DMS53 (cell line): ENCODE data around the gene TENM3.
"Not testable (repeated sequence)": the region's sequence is repeated elsewhere in the genome, so short reads cannot be mapped to it uniquely, and the experiment has no call there.

Source experiments
- DNase-seq: peaks from one replicate; lab custom pipeline; 2025; lab: John Stamatoyannopoulos, UW

The TENM3 gene

DNA sequence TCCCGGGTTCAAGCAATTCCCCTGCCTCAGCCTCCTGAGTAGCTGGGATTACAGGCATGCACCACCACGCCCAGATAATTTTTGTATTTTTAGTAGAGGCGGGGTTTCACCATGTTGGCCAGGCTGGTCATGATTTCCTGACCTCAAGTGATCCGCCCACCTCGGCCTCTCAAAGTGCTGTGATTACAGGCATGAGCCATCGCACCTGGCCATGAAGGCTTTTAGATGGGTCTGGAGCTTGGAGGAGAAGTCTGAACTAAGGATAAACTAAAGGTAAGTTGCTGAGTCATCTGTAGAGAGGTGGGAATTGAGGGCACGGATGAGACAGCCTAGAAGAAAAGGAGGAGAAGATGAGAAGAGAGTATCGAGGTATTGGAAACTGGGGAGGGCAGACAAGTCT is at the start of gene TENM3:
TENM3 (plus strand) TSS at position 199 of the 400 bp plus-strand sequence. CDS start 80,619 bp downstream, outside the sequence.
- not testable (repeated sequence) for DNase-seq

DNA sequence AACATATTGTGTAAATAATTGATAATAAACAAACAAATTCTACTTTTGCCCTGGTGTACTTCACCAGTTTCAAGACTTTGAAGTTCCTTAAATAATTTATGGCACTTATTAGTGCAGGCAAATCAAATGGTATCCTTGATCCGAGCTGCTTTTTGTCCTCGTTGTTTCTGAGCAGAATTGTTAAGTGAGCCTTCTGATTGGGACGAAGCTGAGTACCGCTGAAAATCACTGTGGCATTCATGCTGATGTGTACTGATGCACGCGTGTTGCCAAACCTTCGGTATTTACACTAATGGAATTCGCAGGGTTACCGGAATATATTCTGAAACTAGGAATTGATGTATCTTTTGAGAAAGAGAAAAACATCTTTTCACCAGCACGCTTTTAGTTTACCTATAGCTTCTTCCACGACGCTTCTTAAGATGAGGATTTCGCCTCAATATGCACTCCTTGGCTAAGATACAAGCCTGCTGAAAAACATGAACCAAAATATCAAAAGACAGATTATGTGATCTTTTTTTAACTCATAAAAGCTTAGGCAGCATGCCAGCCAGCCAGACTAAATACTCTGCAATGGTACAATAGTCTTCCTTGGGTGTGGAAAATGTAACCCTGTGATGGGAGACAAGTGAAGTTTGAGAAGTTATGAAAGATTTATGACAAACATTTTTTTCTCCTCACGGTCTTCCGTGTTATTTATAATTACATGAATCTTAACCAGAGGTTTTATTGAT is 48.9 kb upstream of the TENM3 start:
- DNase-seq: no peak

DNA sequence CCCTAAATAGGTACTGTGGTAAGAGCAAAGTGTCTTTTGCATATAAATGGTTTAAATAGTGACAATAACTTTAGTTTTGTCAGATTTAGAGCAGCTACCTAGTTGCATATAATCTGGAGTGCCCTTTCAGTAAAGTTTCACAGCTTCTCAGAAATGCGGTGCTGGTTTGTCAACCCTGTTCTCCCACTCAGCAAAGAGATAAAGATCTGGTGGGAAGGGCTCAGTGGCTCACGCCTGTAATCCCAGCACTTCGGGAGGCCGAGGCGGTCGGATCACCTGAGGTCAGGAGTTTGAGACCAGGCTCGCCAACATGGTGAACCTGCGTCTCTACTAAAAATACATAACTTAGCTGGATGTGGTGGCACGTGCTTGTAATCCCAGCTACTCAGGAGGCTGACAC is 45.6 kb upstream of the TENM3 start:
- DNase-seq: no peak

GRCh38 chr4:182201871-182202270 is 41.3 kb upstream of the TENM3 start:
- DNase-seq: no peak

GRCh38 chr4:182202650-182203049 is 40.6 kb upstream of the TENM3 start:
- DNase-seq: no peak

- DNase-seq: no peak
Observed at GRCh38 chr4:182203872-182204411, 39.3 kb upstream of the TENM3 start.

- no peak for DNase-seq
Observed at GRCh38 chr4:182205306-182205705, 37.9 kb upstream of the TENM3 start.

DNA sequence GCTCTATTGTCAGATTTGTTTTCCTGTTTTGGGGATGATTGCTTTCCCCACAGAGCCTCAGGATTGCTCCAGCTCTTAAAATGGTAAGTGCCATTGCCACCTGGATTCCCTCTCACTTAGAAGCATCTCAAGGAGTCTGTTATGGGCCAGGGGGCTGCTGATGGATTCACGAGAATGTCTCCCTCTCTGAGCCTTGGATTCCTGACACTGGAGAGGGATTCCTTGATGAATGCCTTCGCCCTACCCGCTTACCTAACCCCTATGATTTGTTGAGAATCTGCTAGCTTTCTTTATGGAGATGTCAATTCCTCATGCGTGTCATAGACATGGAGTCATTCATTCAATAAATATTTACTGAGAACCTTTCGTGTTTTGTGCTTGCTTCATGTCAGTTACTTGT is 36.9 kb upstream of the TENM3 start:
- DNase-seq: no peak

DNA sequence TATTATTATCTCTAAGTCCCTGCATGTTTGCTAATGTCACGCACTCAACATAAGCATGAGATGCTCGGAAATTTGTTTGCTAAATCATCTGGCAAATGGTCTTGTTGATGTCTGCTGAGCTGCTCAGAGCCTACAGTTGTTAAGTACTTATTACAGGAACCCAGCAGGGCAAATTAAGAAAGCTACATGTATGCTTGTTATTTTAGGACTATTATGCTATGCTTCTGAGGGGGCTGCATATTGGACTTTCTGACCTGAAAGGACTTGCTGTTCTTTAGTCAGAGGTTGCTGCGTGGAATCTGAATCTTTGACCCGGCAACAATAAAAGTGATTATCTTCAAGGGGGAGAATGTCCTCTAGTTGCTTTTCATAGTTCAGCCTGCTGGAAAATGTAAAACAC is 36.3 kb upstream of the TENM3 start:
- no peak for DNase-seq

DNA sequence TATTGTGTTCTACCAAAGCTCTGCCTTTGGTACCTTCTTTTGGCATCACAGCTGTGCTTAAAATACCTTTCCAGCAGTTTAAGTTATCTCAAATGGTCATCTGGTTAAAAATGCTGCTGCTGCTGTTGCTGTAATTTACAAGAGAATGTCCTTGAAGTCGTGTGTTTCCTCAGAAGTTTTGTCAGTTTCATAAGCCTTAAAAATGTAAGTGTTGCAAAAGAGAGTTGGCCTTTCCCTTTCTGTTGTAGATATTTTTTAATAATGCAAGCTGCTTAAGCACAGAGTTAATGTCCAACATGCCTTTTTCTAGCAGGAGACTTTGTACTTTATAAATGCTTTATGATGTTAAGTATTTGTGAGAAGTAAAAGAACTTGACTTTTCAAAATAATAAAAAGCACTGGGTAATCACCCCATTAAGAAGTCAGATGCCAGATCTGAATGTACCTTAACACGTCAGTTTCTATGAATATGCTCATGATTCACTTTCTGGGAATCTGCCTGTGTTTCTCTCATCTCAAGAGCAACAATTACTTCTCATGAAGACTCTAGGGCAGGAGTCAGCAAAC is 35.3 kb upstream of the TENM3 start:
- no peak for DNase-seq

GRCh38 chr4:182208526-182209050 is 34.6 kb upstream of the TENM3 start:
- DNase-seq: no peak

DNA sequence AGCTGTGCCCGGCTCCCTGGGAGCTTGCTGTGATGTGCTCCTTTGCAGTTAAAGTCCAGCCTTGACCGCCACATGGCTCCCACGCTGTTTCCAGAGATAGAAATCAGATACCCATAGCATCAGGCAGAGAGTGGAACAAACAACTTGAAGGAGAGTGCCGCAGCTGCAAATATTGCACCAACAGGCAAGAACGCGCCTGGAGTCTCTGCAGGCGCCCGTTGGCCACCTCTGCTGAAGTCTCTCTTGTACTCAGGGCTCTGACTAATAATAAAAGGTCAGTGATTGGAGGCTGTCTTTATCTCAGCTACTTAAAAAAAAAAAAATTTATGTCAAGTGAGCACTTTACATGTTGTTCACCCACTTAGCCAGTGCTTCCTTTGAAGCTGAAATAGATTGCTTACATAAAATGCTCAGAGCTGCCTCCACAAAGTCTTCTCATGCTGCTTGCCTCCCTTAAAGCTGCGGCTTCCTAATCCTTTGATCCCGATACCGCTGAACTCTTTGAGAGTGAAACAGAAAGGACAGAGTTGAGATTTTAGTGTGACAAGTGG is 30.9 kb upstream of the TENM3 start:
- peak; percentile 75 for DNase-seq

- DNase-seq: no peak
Observed at GRCh38 chr4:182213004-182213403, 30.2 kb upstream of the TENM3 start.

GRCh38 chr4:182215148-182215547 is 28.1 kb upstream of the TENM3 start:
- DNase-seq: no peak

GRCh38 chr4:182216005-182216404 is 27.2 kb upstream of the TENM3 start:
- DNase-seq: no peak

DNA sequence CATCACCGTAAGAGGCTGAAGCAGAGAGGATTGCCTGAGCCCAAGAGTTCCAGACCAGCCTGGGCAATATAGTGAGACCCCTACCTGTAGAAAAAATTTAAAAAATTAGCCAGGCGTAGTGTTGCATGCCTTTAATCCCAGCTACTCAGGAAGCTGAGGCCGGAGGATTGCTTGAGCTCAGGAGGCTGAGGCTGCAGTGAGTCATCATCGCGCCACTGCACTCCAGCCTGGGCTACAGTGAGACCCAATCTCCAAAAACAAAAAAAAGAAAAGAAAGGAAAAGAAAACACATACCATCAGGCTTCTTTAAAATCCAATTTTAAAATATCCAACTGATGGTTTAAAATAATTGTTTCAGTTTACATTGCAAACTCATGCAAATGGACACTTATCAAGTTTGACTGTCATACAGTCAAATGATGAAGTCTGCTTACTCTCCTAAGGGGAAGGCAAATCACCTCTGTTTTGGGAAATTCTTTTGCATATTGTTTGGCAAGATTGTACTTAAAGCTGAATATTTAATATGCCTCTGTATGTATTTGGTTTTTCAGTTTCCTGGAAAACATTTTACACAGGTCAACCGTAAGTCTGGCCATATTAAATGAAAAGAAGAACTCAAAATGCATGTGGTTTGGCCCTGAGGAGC is 23.7 kb upstream of the TENM3 start:
- no peak for DNase-seq

GRCh38 chr4:182221987-182222386 is 21.2 kb upstream of the TENM3 start:
- no peak for DNase-seq

DNA sequence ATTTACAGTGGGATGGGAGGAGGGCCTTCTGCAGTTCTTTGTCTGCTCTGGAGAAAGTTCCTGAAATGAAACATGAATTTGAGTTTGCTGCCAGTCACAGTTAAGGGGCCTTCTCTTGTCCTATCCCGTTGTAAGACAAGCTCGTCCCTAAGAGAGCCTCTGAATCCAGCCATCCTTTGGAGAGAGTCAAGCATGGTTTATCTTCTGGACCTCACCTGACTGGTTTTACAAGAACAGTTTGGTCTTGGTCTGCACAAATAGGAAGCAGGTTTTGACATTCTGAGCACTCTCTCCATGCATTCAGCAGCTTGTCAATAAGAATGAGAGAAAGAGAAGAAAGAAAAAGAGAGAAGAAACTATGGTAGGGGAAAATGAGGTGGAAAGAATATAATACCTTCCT is 20.4 kb upstream of the TENM3 start:
- DNase-seq: peak; percentile 64

DNA sequence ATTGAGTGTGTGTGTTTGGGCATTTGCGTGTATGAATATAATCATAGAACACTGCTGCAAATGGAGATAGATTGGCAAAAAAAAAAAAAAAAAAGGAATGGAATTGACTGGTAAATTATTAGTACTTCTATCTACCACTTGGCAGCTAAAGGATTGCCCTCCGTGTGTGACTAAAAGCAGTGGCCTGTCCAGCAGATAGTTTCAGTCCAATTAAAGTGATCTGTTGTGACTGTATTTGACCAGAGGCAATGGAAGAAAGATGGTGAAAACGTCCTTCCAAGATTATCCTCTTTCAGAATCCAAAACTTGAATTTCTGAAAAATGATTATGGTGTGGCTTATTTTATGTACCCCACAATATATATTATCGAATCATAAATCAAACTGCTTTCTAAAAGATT is 19.5 kb upstream of the TENM3 start:
- DNase-seq: no peak

GRCh38 chr4:182224192-182224850 is 18.9 kb upstream of the TENM3 start:
- no peak for DNase-seq

GRCh38 chr4:182225257-182225852 is 17.8 kb upstream of the TENM3 start:
- no peak for DNase-seq

- no peak for DNase-seq
Observed at GRCh38 chr4:182227611-182228010, 15.6 kb upstream of the TENM3 start.
